Activated CD8-positive, alpha-beta T cell treated with anti-CD3 and anti-CD28 coated beads for 36 hours (primary cell): ENCODE results near the gene SLC43A2. TPM values are rescaled to one million over a fixed set of nuclear protein-coding genes. Genes with fewer than 3 reads are reported as not detected.

Experiments
- ATAC-seq: fragments of 200-7000 bp; cut with Tn5 transposase; one replicate; pipeline ENCODE4 v1.10.0; 2021; ENCODE audit warnings: mild to moderate bottlenecking, moderate library complexity
- CTCF ChIA-PET: fragments of 350-600 bp; sonication (Branson Sonifier 250); formaldehyde crosslinking; loops from one replicate; lab custom pipeline; 2021; ENCODE audit warnings: antibody characterized with exemption; lab: Charles Lee
- POLR2A ChIA-PET: fragments of 350-600 bp; sonication (Branson Sonifier 250); formaldehyde crosslinking; loops from one replicate; lab custom pipeline; 2021; ENCODE audit warnings: antibody characterized with exemption; lab: Charles Lee
- DNase-seq: peaks from one replicate; pipeline ENCODE4 v3.0.0-alpha.2; 2020
- H3K27ac Mint-ChIP-seq: one replicate; pipeline ENCODE4 v1.8.0; 2021; ENCODE audit warnings: mild to moderate bottlenecking, mixed read lengths
- H3K27me3 Mint-ChIP-seq: one replicate; pipeline ENCODE4 v1.8.0; 2021; ENCODE audit warnings: mixed read lengths
- H3K36me3 Mint-ChIP-seq: one replicate; pipeline ENCODE4 v1.8.0; 2021; ENCODE audit warnings: low read depth, mixed read lengths
- H3K4me1 Mint-ChIP-seq: one replicate; pipeline ENCODE4 v1.8.0; 2021; ENCODE audit warnings: low read depth, mixed read lengths
- H3K4me3 Mint-ChIP-seq: one replicate; pipeline ENCODE4 v1.8.0; 2021; ENCODE audit warnings: mild to moderate bottlenecking, moderate library complexity, mixed read lengths
- H3K9me3 Mint-ChIP-seq: one replicate; pipeline ENCODE4 v1.8.0; 2021; ENCODE audit warnings: mixed read lengths
- CTCF ChIP-seq: fragments of 200-600 bp; IDR thresholded peaks from one replicate; pipeline ENCODE4 v1.8.0; 2022; ENCODE audit warnings: antibody characterized with exemption, mild to moderate bottlenecking
- intact Hi-C: fragments of 100-400 bp; cut with micrococcal nuclease; formaldehyde crosslinking; loops from one replicate; pipeline ENCODE4 v1.10.0; 2022
- total RNA-seq, 2 experiments: library from RNA; stranded (reverse); gene quantifications; one replicate each; pipeline ENCODE4 v1.2.3, GENCODE V29; 2021

SLC43A2 gene
- total RNA-seq, 2 experiments from 2014 or later = 5.6 to 5.7 TPM

- H3K4me3 Mint-ChIP-seq = no peak overlapping the region
- TF ChIP-seq CTCF = no peak
Observed at GRCh38 chr17:1554751-1555540, 73.7 kb downstream of the SLC43A2 start.

GRCh38 chr17:1553354-1554266 lies 75.0 kb downstream of the SLC43A2 start:
- ATAC-seq (no peak), DNase-seq (no peak)
- intact Hi-C loops = no loop called here
- no peaks in the 10 kb centered on the region for H3K9me3 Mint-ChIP-seq
- no peaks in the 10 kb centered on the region for H3K27me3 Mint-ChIP-seq
- TF ChIP-seq CTCF = no peak
- ChIA-PET CTCF (interaction anchor here (2.1 kb wide), 1 partner anchor 21 kb away, joined by 8 read pairs; no protein-coding TSS in a partner anchor), POLR2A (interaction anchor here (0.6 kb wide), 1 partner anchor 19 kb away, joined by 3 read pairs; no protein-coding TSS in a partner anchor)
- no peak overlapping the region for H3K4me3 Mint-ChIP-seq
- no peak overlapping the region for H3K27ac Mint-ChIP-seq
- no peaks in the 10 kb centered on the region for H3K4me1 Mint-ChIP-seq
- H3K36me3 Mint-ChIP-seq = peaks cover 17% of the 10 kb centered on the region

More at GRCh38 chr17:1554751-1555540, 73.7 kb downstream of the SLC43A2 start:
- intact Hi-C loops = no loop called here
- Mint-ChIP-seq H3K36me3 (peaks cover 15% of the 10 kb centered on the region), H3K27me3 (no peaks in the 10 kb centered on the region), H3K27ac (no peak overlapping the region), H3K9me3 (no peaks in the 10 kb centered on the region), H3K4me1 (peaks cover 3% of the 10 kb centered on the region)
- POLR2A ChIA-PET = interaction anchor here (0.6 kb wide), 1 partner anchor 18 kb away, joined by 3 read pairs; no protein-coding TSS in a partner anchor
- CTCF ChIA-PET = interaction anchor here (0.7 to 2.1 kb wide), 2 partner anchors 19 to 75 kb away, joined by 3 to 8 read pairs; no protein-coding TSS in a partner anchor
- ATAC-seq (no peak), DNase-seq (no peak)

- ChIA-PET CTCF (interaction anchor here (1.3 kb wide), 1 partner anchor 77 kb away, joined by 4 read pairs; no protein-coding TSS in a partner anchor), POLR2A (interaction anchor here (0.7 kb wide), 1 partner anchor 8 kb away, joined by 3 read pairs; no protein-coding TSS in a partner anchor)
- Mint-ChIP-seq H3K4me1 (no peaks in the 10 kb centered on the region), H3K9me3 (no peaks in the 10 kb centered on the region), H3K27ac (no peak overlapping the region), H3K27me3 (no peaks in the 10 kb centered on the region), H3K4me3 (no peak overlapping the region), H3K36me3 (peaks cover 20% of the 10 kb centered on the region)
- intact Hi-C loops = no loop called here
- no peak for ATAC-seq
- no peak for TF ChIP-seq CTCF
- no peak for DNase-seq
Observed at GRCh38 chr17:1552932-1553331, 75.7 kb downstream of the SLC43A2 start.

- Mint-ChIP-seq H3K4me1 (no peaks in the 10 kb centered on the region), H3K9me3 (no peaks in the 10 kb centered on the region), H3K27ac (no peak overlapping the region), H3K27me3 (no peaks in the 10 kb centered on the region), H3K4me3 (no peak overlapping the region), H3K36me3 (peaks cover 20% of the 10 kb centered on the region)
- intact Hi-C loops = no loop called here
- ChIA-PET POLR2A (interaction anchor here (1.5 kb wide), 1 partner anchor 30 kb away, joined by 3 read pairs; no protein-coding TSS in a partner anchor), CTCF (interaction anchor here (1.3 to 2.2 kb wide), 2 partner anchors 78 to 186 kb away, joined by 4 to 9 read pairs; no protein-coding TSS in a partner anchor)
- DNase-seq = no peak
- ATAC-seq = no peak
- TF ChIP-seq CTCF = no peak
Observed at GRCh38 chr17:1551741-1552140, 76.9 kb downstream of the SLC43A2 start.
